Mononuclear cell (primary cell): ENCODE results near the gene KCNT1. TPM values are rescaled to one million over a fixed set of nuclear protein-coding genes. Genes with fewer than 3 reads are reported as not detected.

Experiments used
- H3K27me3 ChIP-seq: 2 replicates; pipeline ENCODE4 v1.6.0; 2011; ENCODE audit warnings: low read length, control low read depth; ENCODE audit not compliant: insufficient read depth
- H3K4me1 ChIP-seq: 2 replicates; pipeline ENCODE4 v1.5.1; 2011; ENCODE audit warnings: mild to moderate bottlenecking, low read length, control low read depth; ENCODE audit not compliant: insufficient read depth
- H3K4me3 ChIP-seq: 2 replicates; pipeline ENCODE4 v1.5.1; 2011; ENCODE audit warnings: mild to moderate bottlenecking, low read length, moderate library complexity
- H3K9me3 ChIP-seq: 2 replicates; pipeline ENCODE4 v1.5.1; 2011; ENCODE audit warnings: low read depth, mild to moderate bottlenecking, control low read depth, low read length
- total RNA-seq: library from RNA; depleted of rRNA; stranded (reverse); fragments of >200 nt; gene quantifications from one replicate; pipeline ENCODE4 v1.2.3, GENCODE V29; 2012

Gene KCNT1
- total RNA-seq, 1 donor = 0.10 TPM

DNA sequence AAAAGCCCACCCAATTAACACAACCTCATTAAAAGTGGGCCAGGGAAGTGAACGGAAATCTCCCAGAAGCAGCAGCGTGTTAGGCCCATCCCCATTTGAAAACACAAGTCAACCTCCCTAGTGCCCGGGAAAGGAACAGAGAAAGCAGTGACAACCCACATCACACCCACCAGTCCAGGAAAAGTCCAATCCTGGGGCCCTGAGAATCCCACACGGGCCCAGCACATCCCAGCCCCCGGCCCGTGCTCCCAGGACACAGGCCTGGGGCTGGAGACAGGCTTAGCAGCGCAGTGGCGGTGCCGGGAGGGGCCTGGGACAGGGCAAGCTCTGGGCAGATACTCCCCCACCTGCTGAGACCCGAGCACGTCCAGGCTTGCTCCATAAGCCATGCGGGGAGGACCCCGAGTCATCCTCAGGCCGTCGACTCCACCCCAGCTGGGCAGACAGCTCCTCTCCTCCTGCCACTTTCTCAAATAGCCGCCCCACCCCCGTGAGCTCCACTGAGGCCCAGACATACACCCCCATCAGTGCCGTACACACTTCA is 101.0 kb downstream of the KCNT1 start:
- Histone ChIP-seq H3K9me3 (no peaks in the 10 kb centered on the region), H3K4me3 (no peak overlapping the region), H3K27me3 (no peaks in the 10 kb centered on the region), H3K4me1 (no peaks in the 10 kb centered on the region)

DNA sequence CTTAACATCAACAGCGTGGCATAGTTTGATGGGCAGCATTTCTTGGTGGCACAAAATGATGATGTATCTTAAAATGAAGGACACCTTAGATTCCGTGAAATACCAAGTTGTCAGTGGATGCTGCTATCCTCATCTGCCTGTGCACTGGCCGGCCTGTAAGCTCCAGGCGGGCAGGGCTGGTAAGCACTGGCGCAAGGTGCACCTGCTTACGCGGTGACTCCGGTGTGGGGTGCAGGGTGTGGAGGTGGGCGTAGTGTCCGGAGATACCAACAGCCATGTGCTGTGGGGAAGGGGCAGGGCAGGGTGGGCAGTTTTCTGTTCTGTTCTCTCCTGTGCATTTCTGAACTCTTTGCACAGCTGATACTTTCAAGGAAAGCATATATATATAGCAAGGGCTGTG is 101.5 kb downstream of the KCNT1 start:
- H3K9me3 ChIP-seq = no peaks in the 10 kb centered on the region
- no peaks in the 10 kb centered on the region for H3K4me1 ChIP-seq
- H3K4me3 ChIP-seq = no peak overlapping the region
- H3K27me3 ChIP-seq = no peaks in the 10 kb centered on the region

DNA sequence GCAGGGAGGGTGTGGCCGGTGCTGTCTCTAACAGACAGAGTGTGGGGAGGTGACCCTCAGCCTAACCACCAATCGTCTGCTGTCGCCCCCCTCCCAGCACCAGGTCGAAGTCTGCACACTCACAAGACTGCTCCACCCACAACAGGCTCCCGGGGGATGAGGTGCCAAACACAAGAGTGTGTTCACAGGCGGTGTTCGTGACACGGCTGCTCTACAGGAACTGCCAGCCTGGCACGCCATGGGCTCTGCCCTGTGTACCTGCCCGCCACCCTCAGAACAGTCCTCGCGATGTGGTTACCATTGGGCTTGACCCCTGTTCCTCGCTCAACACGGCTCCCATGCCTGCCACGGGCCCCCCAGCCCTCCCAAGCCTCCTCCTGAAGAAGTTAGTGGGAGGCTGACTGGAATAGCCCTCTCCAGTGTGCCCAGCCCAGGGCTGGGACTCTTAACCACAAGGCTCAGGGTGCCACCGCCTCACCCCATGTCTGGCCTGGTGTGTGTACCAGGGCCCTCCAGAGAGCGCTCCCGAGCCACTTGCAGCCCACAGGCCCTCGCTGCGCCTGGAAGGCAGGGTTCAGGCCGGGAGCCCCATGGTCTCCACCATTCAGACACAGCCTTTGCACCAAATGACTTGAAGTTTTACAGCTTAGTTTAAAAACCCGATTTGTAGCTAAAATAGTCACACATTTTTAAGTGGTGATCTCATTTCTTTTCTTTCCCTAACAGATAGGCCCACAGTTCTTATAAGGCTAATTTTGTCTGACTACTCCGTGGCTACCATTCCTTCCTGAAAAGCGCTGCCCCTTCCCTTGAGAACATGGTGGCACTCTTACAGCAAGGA is 102.8 kb downstream of the KCNT1 start:
- Histone ChIP-seq H3K9me3 (no peaks in the 10 kb centered on the region), H3K4me3 (no peak overlapping the region), H3K27me3 (no peaks in the 10 kb centered on the region), H3K4me1 (no peaks in the 10 kb centered on the region)

DNA sequence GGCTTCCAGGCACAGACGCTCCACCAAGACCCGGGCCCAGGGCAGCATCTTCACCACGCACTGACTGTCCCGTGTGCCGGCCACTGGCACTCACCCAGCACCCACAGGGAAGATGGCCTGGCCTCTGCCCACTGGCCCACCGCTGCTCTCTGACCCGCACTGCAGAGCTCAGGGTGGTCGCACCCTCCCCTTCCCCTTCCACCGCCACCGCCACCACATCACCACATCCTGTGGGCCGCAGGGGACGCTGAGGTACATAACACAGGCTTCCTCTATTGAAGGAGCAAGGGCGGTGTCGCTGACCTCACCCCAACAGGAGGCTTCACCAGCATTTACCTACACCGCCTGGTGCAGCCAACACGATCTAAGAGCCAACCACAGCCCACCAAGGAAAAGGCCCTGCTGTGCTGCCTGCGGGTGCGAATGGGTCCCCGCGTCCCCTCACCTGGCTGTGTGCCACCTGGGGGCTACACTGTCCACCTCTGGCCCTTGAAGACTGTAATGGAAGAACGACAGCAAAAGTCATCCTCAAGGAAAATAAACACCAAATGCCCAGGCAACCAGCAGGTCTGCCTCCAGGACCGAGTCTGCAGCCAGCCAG is 103.5 kb downstream of the KCNT1 start:
- no peaks in the 10 kb centered on the region for H3K4me1 ChIP-seq
- H3K9me3 ChIP-seq = no peaks in the 10 kb centered on the region
- H3K4me3 ChIP-seq = no peak overlapping the region
- H3K27me3 ChIP-seq = no peaks in the 10 kb centered on the region

DNA sequence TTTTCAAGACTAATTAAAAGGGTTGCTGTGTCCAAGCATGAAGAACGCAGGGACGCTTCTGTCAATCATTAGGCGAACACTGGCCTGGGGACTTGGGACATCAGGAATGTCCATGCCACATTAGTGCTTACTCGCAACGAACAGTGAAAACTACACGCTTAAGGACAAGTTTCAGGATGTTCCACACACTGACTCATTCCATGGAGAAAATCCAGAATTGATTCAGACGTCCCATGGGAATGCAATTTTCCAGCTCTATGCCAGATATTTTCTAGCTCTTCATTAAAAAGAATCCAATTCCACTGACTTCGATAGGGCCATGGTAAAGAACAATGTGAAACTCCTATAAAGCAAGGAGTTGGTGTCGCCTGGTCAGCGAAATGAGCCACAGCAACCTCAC is 107.2 kb downstream of the KCNT1 start:
- H3K4me1 ChIP-seq = no peaks in the 10 kb centered on the region
- no peaks in the 10 kb centered on the region for H3K27me3 ChIP-seq

DNA sequence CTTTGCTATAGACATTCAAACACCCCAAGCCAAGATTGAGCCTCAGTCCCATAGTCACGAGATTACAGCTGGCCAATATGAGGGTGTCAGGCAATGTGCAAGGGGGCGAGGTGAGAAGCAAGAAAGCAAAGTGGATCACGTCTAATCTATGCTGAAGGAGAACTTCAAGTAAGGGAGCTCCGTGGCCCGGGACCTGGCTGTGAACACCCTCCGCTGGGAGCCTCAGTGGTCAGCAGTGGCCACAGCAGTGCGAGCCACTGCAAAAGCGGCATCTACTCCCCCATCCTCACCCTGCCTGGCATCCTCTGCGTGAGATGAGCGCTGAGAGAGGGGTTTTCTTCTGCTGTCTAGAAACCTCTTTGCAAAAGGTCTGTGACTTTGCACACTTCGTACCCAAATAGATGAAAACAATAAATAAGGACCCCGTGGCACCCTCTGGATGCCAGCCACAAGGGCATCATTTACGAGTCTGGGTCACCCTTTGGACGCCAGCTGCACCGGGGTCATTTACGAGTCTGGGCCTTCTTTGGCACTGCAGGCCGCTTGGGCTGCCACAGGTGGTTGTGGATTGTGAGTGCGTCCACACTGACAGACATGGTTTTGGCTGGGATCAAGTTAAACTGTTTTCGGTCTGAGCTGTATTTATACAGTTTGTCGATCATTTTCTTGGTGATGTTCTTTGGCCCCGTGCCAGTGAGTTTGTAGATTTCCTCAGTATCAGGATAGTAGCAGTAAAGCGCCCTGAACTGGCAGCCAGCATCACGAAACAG is 109.0 kb downstream of the KCNT1 start:
- no peak overlapping the region for H3K4me3 ChIP-seq
- no peaks in the 10 kb centered on the region for H3K4me1 ChIP-seq
- no peaks in the 10 kb centered on the region for H3K27me3 ChIP-seq
- no peaks in the 10 kb centered on the region for H3K9me3 ChIP-seq

More for the DNA sequence above, 107.2 kb downstream of the KCNT1 start:
- Histone ChIP-seq H3K9me3 (no peaks in the 10 kb centered on the region), H3K4me3 (no peak overlapping the region)

- no peaks in the 10 kb centered on the region for H3K9me3 ChIP-seq
- no peaks in the 10 kb centered on the region for H3K27me3 ChIP-seq
- no peak overlapping the region for H3K4me3 ChIP-seq
- H3K4me1 ChIP-seq = no peaks in the 10 kb centered on the region
These were observed 109.8 kb downstream of the KCNT1 start for GRCh38 chr9:135811801-135812200.

GRCh38 chr9:135812961-135813360 is 111.0 kb downstream of the KCNT1 start:
- no peaks in the 10 kb centered on the region for H3K9me3 ChIP-seq
- no peaks in the 10 kb centered on the region for H3K27me3 ChIP-seq
- H3K4me1 ChIP-seq = no peaks in the 10 kb centered on the region
- no peak overlapping the region for H3K4me3 ChIP-seq

- Histone ChIP-seq H3K4me1 (no peaks in the 10 kb centered on the region), H3K27me3 (no peaks in the 10 kb centered on the region), H3K4me3 (no peak overlapping the region), H3K9me3 (no peaks in the 10 kb centered on the region)
These were observed 111.8 kb downstream of the KCNT1 start for GRCh38 chr9:135813671-135814290.

DNA sequence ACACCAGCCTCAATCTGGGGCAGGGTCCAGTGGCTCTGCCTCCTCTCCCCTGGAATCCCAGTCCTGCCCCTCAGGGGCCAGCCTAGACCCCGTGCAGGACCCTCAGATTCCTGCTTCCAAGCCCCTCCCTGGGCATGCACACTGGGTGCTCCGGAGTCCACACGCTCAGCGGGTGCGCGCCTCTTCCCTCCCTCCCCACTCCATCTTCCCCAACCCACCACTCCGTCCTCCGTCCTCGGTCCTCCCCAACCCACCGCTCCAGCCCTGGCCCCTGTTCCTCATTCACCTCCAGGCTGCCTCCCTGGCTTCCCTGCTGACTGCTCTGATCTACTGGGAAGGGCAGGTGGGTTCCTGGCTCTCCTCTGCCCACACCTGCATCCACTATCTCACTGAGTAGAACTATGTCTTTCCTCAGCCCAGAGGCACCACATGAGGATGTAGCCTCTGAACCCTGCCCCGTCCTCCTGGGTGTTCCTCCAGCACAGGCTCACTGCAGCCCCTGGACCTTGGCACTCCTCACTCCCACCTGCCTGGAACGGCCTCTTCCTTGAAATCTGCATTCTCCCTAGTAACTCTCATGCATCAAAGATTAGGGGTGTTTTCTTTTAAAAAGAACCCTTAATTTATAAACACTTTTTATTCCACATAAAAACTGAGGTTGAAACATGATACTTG is 112.6 kb downstream of the KCNT1 start:
- H3K9me3 ChIP-seq = no peaks in the 10 kb centered on the region
- no peaks in the 10 kb centered on the region for H3K27me3 ChIP-seq
- no peaks in the 10 kb centered on the region for H3K4me1 ChIP-seq
- H3K4me3 ChIP-seq = no peak overlapping the region

DNA sequence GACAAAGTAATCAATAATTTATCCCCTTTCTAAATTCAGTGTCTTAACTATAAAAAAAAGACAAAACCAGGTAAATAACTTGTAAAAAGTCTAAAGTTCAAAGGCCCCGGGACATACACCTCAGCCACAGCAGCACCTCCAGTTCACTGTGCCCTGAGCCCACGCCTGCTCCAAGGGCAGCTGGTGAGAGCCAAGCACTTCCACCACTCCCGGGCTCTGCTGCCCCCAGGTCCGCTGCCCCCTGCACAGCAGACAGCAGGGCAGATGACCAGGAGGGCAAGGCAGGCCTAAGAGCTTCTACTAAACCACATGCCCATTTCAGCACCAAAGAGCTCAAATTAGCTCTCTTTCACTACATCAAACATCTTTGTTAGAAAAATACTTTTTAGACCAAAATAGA is 113.4 kb downstream of the KCNT1 start:
- no peak overlapping the region for H3K4me3 ChIP-seq
- H3K4me1 ChIP-seq = no peaks in the 10 kb centered on the region
- no peaks in the 10 kb centered on the region for H3K9me3 ChIP-seq
- no peaks in the 10 kb centered on the region for H3K27me3 ChIP-seq

DNA sequence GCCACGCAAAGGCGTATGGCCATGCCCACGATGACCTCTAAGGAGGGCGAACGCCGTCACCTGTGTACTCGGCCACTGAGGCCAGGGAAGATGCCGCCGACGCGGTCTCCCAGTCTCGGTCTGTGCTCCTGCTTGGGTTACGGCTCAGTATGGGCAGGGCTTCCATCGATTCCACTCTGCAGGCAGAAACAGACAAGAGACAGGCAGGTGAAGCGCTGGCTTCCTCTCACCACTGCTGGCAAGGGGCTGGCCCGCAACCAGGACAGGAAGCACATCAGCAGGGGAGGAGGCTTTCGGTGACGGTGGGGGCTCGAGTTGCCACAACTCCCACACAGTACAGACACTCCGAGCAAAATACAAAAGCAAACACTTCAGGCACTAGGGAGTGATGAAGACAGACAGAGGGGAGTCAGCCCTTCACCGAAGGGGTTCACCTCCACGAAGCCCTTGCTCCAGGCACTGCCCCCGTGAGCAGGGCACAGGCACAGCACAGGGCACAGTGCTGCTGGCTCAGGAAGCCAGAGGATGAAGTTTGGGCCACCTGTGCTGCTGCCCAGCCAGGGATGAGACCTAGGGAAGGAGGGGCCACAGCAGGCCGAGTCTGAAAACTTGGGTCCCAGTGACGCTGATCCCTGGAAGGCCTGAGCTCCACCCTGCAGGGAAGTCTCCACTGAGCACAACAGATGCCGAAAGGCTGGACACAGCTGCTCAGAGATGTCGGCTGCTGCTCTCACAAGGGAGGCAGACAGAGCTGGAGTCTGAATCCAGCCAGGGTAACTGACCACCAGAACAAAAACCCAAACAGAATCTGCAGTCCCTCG is 114.1 kb downstream of the KCNT1 start:
- H3K4me1 ChIP-seq = no peaks in the 10 kb centered on the region
- H3K4me3 ChIP-seq = no peak overlapping the region
- no peaks in the 10 kb centered on the region for H3K27me3 ChIP-seq
- no peaks in the 10 kb centered on the region for H3K9me3 ChIP-seq

- Histone ChIP-seq H3K4me3 (no peak overlapping the region), H3K4me1 (no peaks in the 10 kb centered on the region), H3K27me3 (no peaks in the 10 kb centered on the region), H3K9me3 (no peaks in the 10 kb centered on the region)
These were observed 114.6 kb downstream of the KCNT1 start for GRCh38 chr9:135816651-135816970.
